GM13977 (cell line): ENCODE results near the gene CCNY.
"Not testable (repeated sequence)": the region's sequence is repeated elsewhere in the genome, so short reads cannot be mapped to it uniquely, and the experiment has no call there.

Experiments
- DNase-seq: peaks from one replicate; pipeline ENCODE4 v3.0.0; 2012; ENCODE audit warnings: low spot score
- CTCF ChIP-seq: IDR thresholded peaks from 2 replicates; pipeline ENCODE4 v1.5.1; 2012; ENCODE audit warnings: mild to moderate bottlenecking, control low read depth; ENCODE audit not compliant: insufficient read depth; ENCODE audit errors: extremely low read depth, missing control alignments
- in situ Hi-C: fragments of 300-500 bp; cut with MboI; formaldehyde crosslinking; loops from one replicate; pipeline ENCODE4 v1.12.0; 2022; ENCODE audit warnings: low sequenced_read_pairs, low pct_unique_long_range_greater_than_20kb, mixed read lengths, inconsistent platforms; ENCODE audit not compliant: unreplicated experiment

Gene CCNY

GRCh38 chr10:35417313-35417625, 81.0 kb downstream of the CCNY start:
- in situ Hi-C loops, result no loop called here
- TF ChIP-seq CTCF, result no peak
- no peak for DNase-seq

- in situ Hi-C loops, result no loop called here
- no peak for DNase-seq
Measured at GRCh38 chr10:35417795-35418194, 81.5 kb downstream of the CCNY start.

GRCh38 chr10:35418580-35418979, 82.3 kb downstream of the CCNY start:
- DNase-seq, in situ Hi-C loops: not testable (repeated sequence)

More at GRCh38 chr10:35417795-35418194, 81.5 kb downstream of the CCNY start:
- no peak for TF ChIP-seq CTCF

GRCh38 chr10:35420044-35420443, 83.7 kb downstream of the CCNY start:
- DNase-seq, result no peak
- no peak for TF ChIP-seq CTCF
- in situ Hi-C loops, result no loop called here

- TF ChIP-seq CTCF, result no peak
- no peak for DNase-seq
- in situ Hi-C loops, result no loop called here
Measured at GRCh38 chr10:35420827-35421552, 84.7 kb downstream of the CCNY start.

- in situ Hi-C loops, result no loop called here
- TF ChIP-seq CTCF, result no peak
- DNase-seq, result no peak
Measured at GRCh38 chr10:35421553-35422178, 85.4 kb downstream of the CCNY start.

- TF ChIP-seq CTCF, result no peak
- in situ Hi-C loops, result no loop called here
- no peak for DNase-seq
Measured at GRCh38 chr10:35422228-35422627, 85.9 kb downstream of the CCNY start.
